HEK293 (cell line): Measurements from ENCODE around the gene COQ7.
A peak's percentile ranks its signal among the peaks of the same experiment; 100 is the strongest.

Experiments
- EGR2 ChIP-seq: fragments of 450-650 bp; formaldehyde crosslinking; IDR thresholded peaks from 2 replicates; pipeline ENCODE4 v1.5.1; 2016; ENCODE audit warnings: low read depth, missing biosample characterization, missing genetic modification characterization
- HIC1 ChIP-seq: fragments of 450-650 bp; formaldehyde crosslinking; IDR thresholded peaks from 2 replicates; pipeline ENCODE4 v1.5.1; 2016; ENCODE audit warnings: missing biosample characterization, missing genetic modification characterization
- HOXD13 ChIP-seq: sonication (generic); formaldehyde crosslinking; IDR thresholded peaks from 2 replicates; pipeline ENCODE4 v1.8.0; 2022; ENCODE audit warnings: missing genetic modification reagents, borderline replicate concordance
- INSM2 ChIP-seq: fragments of 450-650 bp; formaldehyde crosslinking; IDR thresholded peaks from 2 replicates; pipeline ENCODE4 v1.5.1; 2016; ENCODE audit warnings: missing biosample characterization, missing genetic modification characterization
- KLF17 ChIP-seq: fragments of 450-650 bp; formaldehyde crosslinking; IDR thresholded peaks from 2 replicates; pipeline ENCODE4 v1.5.1; 2016; ENCODE audit warnings: missing biosample characterization, missing genetic modification characterization
- KLF8 ChIP-seq: fragments of 450-650 bp; formaldehyde crosslinking; IDR thresholded peaks from 2 replicates; pipeline ENCODE4 v1.5.1; 2016; ENCODE audit warnings: missing biosample characterization, missing genetic modification characterization
- OVOL3 ChIP-seq: fragments of 450-650 bp; formaldehyde crosslinking; IDR thresholded peaks from 2 replicates; pipeline ENCODE4 v1.5.1; 2016; ENCODE audit warnings: missing biosample characterization, missing genetic modification characterization
- REPIN1 ChIP-seq: fragments of 450-650 bp; formaldehyde crosslinking; IDR thresholded peaks from 2 replicates; pipeline ENCODE4 v1.5.1; 2017; ENCODE audit warnings: missing biosample characterization, missing genetic modification characterization, low read depth
- SCRT2 ChIP-seq: fragments of 450-650 bp; formaldehyde crosslinking; IDR thresholded peaks from 2 replicates; pipeline ENCODE4 v1.5.1; 2016; ENCODE audit warnings: missing biosample characterization, missing genetic modification characterization
- SP2 ChIP-seq: fragments of 450-650 bp; formaldehyde crosslinking; IDR thresholded peaks from 2 replicates; pipeline ENCODE4 v1.5.1; 2016; ENCODE audit warnings: missing biosample characterization, missing genetic modification characterization
- ZBTB21 ChIP-seq: fragments of 450-650 bp; formaldehyde crosslinking; IDR thresholded peaks from 2 replicates; pipeline ENCODE4 v1.5.1; 2017; ENCODE audit warnings: missing biosample characterization, missing genetic modification characterization
- ZBTB44 ChIP-seq: fragments of 450-650 bp; IDR thresholded peaks from 2 replicates; pipeline ENCODE4 v1.5.1; 2018; ENCODE audit warnings: missing biosample characterization, mild to moderate bottlenecking, missing genetic modification characterization
- ZEB2 ChIP-seq: fragments of 450-650 bp; formaldehyde crosslinking; IDR thresholded peaks from 2 replicates; pipeline ENCODE4 v1.5.1; 2016; ENCODE audit warnings: missing biosample characterization, missing genetic modification characterization
- ZIC2 ChIP-seq: fragments of 450-650 bp; formaldehyde crosslinking; IDR thresholded peaks from 2 replicates; pipeline ENCODE4 v1.5.1; 2016; ENCODE audit warnings: missing biosample characterization, missing genetic modification characterization
- ZNF10 ChIP-seq: fragments of 450-650 bp; formaldehyde crosslinking; IDR thresholded peaks from 2 replicates; pipeline ENCODE4 v1.5.1; 2017; ENCODE audit warnings: missing biosample characterization, missing genetic modification characterization
- ZNF132 ChIP-seq: fragments of 450-650 bp; formaldehyde crosslinking; IDR thresholded peaks from 2 replicates; pipeline ENCODE4 v1.5.1; 2017; ENCODE audit warnings: missing biosample characterization, missing genetic modification characterization, borderline replicate concordance
- ZNF157 ChIP-seq: fragments of 450-650 bp; formaldehyde crosslinking; IDR thresholded peaks from 2 replicates; pipeline ENCODE4 v1.5.1; 2016; ENCODE audit warnings: missing biosample characterization, missing genetic modification characterization
- ZNF184 ChIP-seq: fragments of 450-650 bp; IDR thresholded peaks from 2 replicates; pipeline ENCODE4 v1.5.1; 2018; ENCODE audit warnings: missing biosample characterization, mild to moderate bottlenecking, missing genetic modification characterization
- ZNF280D ChIP-seq: fragments of 450-650 bp; formaldehyde crosslinking; IDR thresholded peaks from 2 replicates; pipeline ENCODE4 v1.5.1; 2016; ENCODE audit warnings: missing biosample characterization, missing genetic modification characterization
- ZNF335 ChIP-seq: fragments of 450-650 bp; formaldehyde crosslinking; conservative IDR thresholded peaks from 2 replicates; pipeline ENCODE4 v1.5.1; 2016; ENCODE audit warnings: missing biosample characterization, missing genetic modification characterization
- ZNF449 ChIP-seq: fragments of 450-650 bp; formaldehyde crosslinking; IDR thresholded peaks from 2 replicates; pipeline ENCODE4 v1.5.1; 2017; ENCODE audit warnings: missing biosample characterization, mild to moderate bottlenecking, missing genetic modification characterization, moderate library complexity
- ZNF48 ChIP-seq: fragments of 450-650 bp; formaldehyde crosslinking; IDR thresholded peaks from 2 replicates; pipeline ENCODE4 v1.5.1; 2016; ENCODE audit warnings: missing biosample characterization, missing genetic modification characterization
- ZNF501 ChIP-seq: fragments of 450-650 bp; formaldehyde crosslinking; IDR thresholded peaks from 2 replicates; pipeline ENCODE4 v1.5.1; 2016; ENCODE audit warnings: missing biosample characterization, missing genetic modification characterization
- ZNF560 ChIP-seq: fragments of 450-650 bp; formaldehyde crosslinking; IDR thresholded peaks from 2 replicates; pipeline ENCODE4 v1.5.1; 2017; ENCODE audit warnings: missing biosample characterization, missing genetic modification characterization, borderline replicate concordance
- ZNF596 ChIP-seq: fragments of 450-650 bp; IDR thresholded peaks from 2 replicates; pipeline ENCODE4 v1.5.0; 2018; ENCODE audit warnings: missing biosample characterization, mild to moderate bottlenecking, missing genetic modification characterization, moderate library complexity
- ZNF654 ChIP-seq: fragments of 450-650 bp; formaldehyde crosslinking; IDR thresholded peaks from 2 replicates; pipeline ENCODE4 v1.5.1; 2016; ENCODE audit warnings: low read depth, missing biosample characterization, missing genetic modification characterization
- ZNF658 ChIP-seq: fragments of 450-650 bp; formaldehyde crosslinking; IDR thresholded peaks from 2 replicates; pipeline ENCODE4; 2016; ENCODE audit warnings: missing biosample characterization, missing genetic modification characterization
- ZNF747 ChIP-seq: fragments of 450-650 bp; formaldehyde crosslinking; IDR thresholded peaks from 2 replicates; pipeline ENCODE4 v1.5.1; 2016; ENCODE audit warnings: missing biosample characterization, missing genetic modification characterization
- ZNF776 ChIP-seq: fragments of 450-650 bp; formaldehyde crosslinking; IDR thresholded peaks from 2 replicates; pipeline ENCODE4 v1.5.0; 2017; ENCODE audit warnings: missing biosample characterization, missing genetic modification characterization, borderline replicate concordance
- ZNF792 ChIP-seq: fragments of 450-650 bp; formaldehyde crosslinking; IDR thresholded peaks from 2 replicates; pipeline ENCODE4 v1.5.1; 2016; ENCODE audit warnings: missing biosample characterization, missing genetic modification characterization

COQ7 gene

GRCh38 chr16:19113577-19114358, 46.4 kb downstream of the COQ7 start, which contains the start of gene ITPRIPL2 (continued):
- TF ChIP-seq ZNF335 (tag by site-specific recombination) (peak; percentile 75), HOXD13 (CRISPR knock-in tag) (no peak), HIC1 (tag by site-specific recombination) (no peak), ZBTB21 (no peak), ZNF184 (no peak), KLF8 (tag by site-specific recombination) (no peak; the same call in none of the 2 replicates), ZBTB44 (tag by site-specific recombination) (no peak), ZNF747 (no peak), REPIN1 (tag by site-specific recombination) (no peak), ZIC2 (tag by site-specific recombination) (peak; percentile 38), ZNF654 (no peak), ZNF280D (tag by site-specific recombination) (no peak), SCRT2 (no peak), ZNF658 (tag by site-specific recombination) (no peak), EGR2 (tag by site-specific recombination) (no peak), ZNF776 (tag by site-specific recombination) (no peak), INSM2 (no peak), ZNF560 (tag by site-specific recombination) (no peak), OVOL3 (tag by site-specific recombination) (no peak), ZNF449 (tag by site-specific recombination) (no peak), ZNF132 (tag by site-specific recombination) (no peak), ZNF157 (no peak), SP2 (tag by site-specific recombination) (peak; percentile 89), KLF17 (tag by site-specific recombination) (peak; percentile 52; the same call in 1 of the 2 replicates), ZNF792 (no peak), ZNF596 (tag by site-specific recombination) (no peak), ZNF501 (tag by site-specific recombination) (0 out of 2 replicates have a peak, but pooled peaks have one; percentile 26), ZNF10 (peak; percentile 48; the same call in 1 of the 2 replicates), ZNF48 (tag by site-specific recombination) (no peak), ZEB2 (tag by site-specific recombination) (peak; percentile 67)
